SK-N-SH (cell line): ENCODE measurements around the gene CCDC88C. TPM values are rescaled to one million over a fixed set of nuclear protein-coding genes. Genes with fewer than 3 reads are reported as not detected.

Experiments
- CTCF ChIA-PET: fragments of 300-600, 350-600 bp; formaldehyde crosslinking; extraction: SDS; loops from one replicate; lab custom pipeline; 2021; lab: Yijun Ruan, JAX
- POLR2A ChIA-PET: fragments of 350-600 bp; sonication (Branson Sonifier 250); formaldehyde crosslinking; extraction: SDS; loops from one replicate; lab custom pipeline; 2020; ENCODE audit warnings: antibody characterized with exemption, inconsistent platforms; lab: Yijun Ruan, JAX
- DNase-seq: peaks from one replicate; pipeline ENCODE4 v3.0.0; 2012
- H2AFZ ChIP-seq: fragments of 200-600 bp; sonication (generic); 2 replicates; pipeline ENCODE4 v1.8.1; 2016; ENCODE audit warnings: antibody characterized with exemption, mild to moderate bottlenecking, low read depth
- H3F3A ChIP-seq: fragments of 200-600 bp; sonication (generic); replicated peaks from 2 replicates; pipeline ENCODE3; 2016; ENCODE audit warnings: antibody characterized with exemption, mild to moderate bottlenecking; ENCODE audit not compliant: insufficient read depth
- H3K27ac ChIP-seq, 2 experiments: fragments of 200-500 bp in 1 of 2; fragments of 200-600 bp in 1 of 2; sonication (Bioruptor generic) in 1 of 2; sonication (generic), shearing (Covaris generic) in 1 of 2; 2 replicates each; pipeline versions ENCODE4 v1.5.1 to v1.6.1; 2014 to 2016; ENCODE audit warnings: low read depth in 2 of 2, inconsistent platforms in 1 of 2, low read length in 1 of 2, mild to moderate bottlenecking in 1 of 2, mixed read lengths in 1 of 2
- H3K27me3 ChIP-seq: fragments of 200-600 bp; sonication (generic), shearing (Covaris generic); 2 replicates; pipeline ENCODE4 v1.6.1; 2016; ENCODE audit warnings: mixed run types; ENCODE audit not compliant: insufficient read depth
- H3K36me3 ChIP-seq, 2 experiments: fragments of 200-500 bp in 1 of 2; fragments of 200-600 bp in 1 of 2; sonication (Bioruptor generic) in 1 of 2; sonication (generic) in 1 of 2; replicated peaks in 1 of 2; 2 replicates each; pipeline versions ENCODE3 to v1.5.1; 2014 to 2016; ENCODE audit warnings: low read length in 1 of 2, mild to moderate bottlenecking in 1 of 2; ENCODE audit not compliant: insufficient read depth in 2 of 2, control insufficient read depth in 1 of 2
- H3K4me1 ChIP-seq, 2 experiments: fragments of 200-500 bp in 1 of 2; fragments of 200-600 bp in 1 of 2; sonication (Bioruptor generic) in 1 of 2; sonication (generic), shearing (Covaris generic) in 1 of 2; 2 replicates each; pipeline versions ENCODE4 v1.5.1 to v1.6.1; 2014 to 2016; ENCODE audit warnings: low read depth in 1 of 2, low read length in 1 of 2, mixed run types in 1 of 2; ENCODE audit not compliant: insufficient read depth in 2 of 2, control insufficient read depth in 1 of 2
- H3K4me2 ChIP-seq: fragments of 200-600 bp; sonication (generic), shearing (Covaris generic); 2 replicates; pipeline ENCODE4 v1.6.1; 2017; ENCODE audit warnings: mixed run types
- H3K4me3 ChIP-seq, 2 experiments: fragments of 200-500 bp in 1 of 2; fragments of 200-600 bp in 1 of 2; sonication (Bioruptor generic) in 1 of 2; sonication (generic), shearing (Covaris generic) in 1 of 2; 2 replicates each; pipeline versions ENCODE4 v1.5.1 to v1.8.1; 2014 to 2016; ENCODE audit warnings: low read depth in 2 of 2, inconsistent platforms in 1 of 2, low read length in 1 of 2, mild to moderate bottlenecking in 1 of 2, mixed read lengths in 1 of 2, moderate library complexity in 1 of 2
- H3K79me2 ChIP-seq: fragments of 200-600 bp; sonication (generic); 2 replicates; pipeline ENCODE4 v1.8.1; 2017; ENCODE audit warnings: mild to moderate bottlenecking; ENCODE audit not compliant: insufficient read depth
- H3K9ac ChIP-seq: fragments of 200-600 bp; sonication (generic); 2 replicates; pipeline ENCODE4 v1.6.1; 2017; ENCODE audit warnings: mixed run types
- H3K9me2 ChIP-seq: fragments of 200-600 bp; sonication (generic); 2 replicates; pipeline ENCODE4 v1.6.1; 2017; ENCODE audit warnings: mixed run types
- H3K9me3 ChIP-seq: fragments of 200-600 bp; sonication (generic); 2 replicates; pipeline ENCODE4 v1.6.1; 2017; ENCODE audit warnings: mixed run types, mild to moderate bottlenecking, moderate library complexity
- H4K20me1 ChIP-seq: fragments of 200-600 bp; sonication (generic); 2 replicates; pipeline ENCODE4 v1.6.1; 2017; ENCODE audit warnings: mild to moderate bottlenecking, mixed run types; ENCODE audit not compliant: insufficient read depth
- FOSL2 ChIP-seq: IDR thresholded peaks from 2 replicates; pipeline ENCODE4 v1.4.0; 2012; ENCODE audit warnings: low read depth, mild to moderate bottlenecking, moderate library complexity, borderline replicate concordance
- FOXJ3 ChIP-seq: sonication (generic); formaldehyde crosslinking; IDR thresholded peaks from 2 replicates; pipeline ENCODE4 v1.5.1; 2020; ENCODE audit warnings: mild to moderate bottlenecking, missing genetic modification reagents
- GATA2 ChIP-seq: sonication (generic); formaldehyde crosslinking; IDR thresholded peaks from 2 replicates; pipeline ENCODE4 v1.5.0; 2020; ENCODE audit warnings: mild to moderate bottlenecking, missing genetic modification reagents
- IRF3 ChIP-seq: fragments of 150-350 bp; IDR thresholded peaks from 2 replicates; pipeline ENCODE4 v1.6.1; 2016; ENCODE audit warnings: mild to moderate bottlenecking, low read depth, low read length
- JUND ChIP-seq: IDR thresholded peaks from 2 replicates; pipeline ENCODE4 v1.4.0; 2012
- MAX ChIP-seq: IDR thresholded peaks from 2 replicates; pipeline ENCODE4 v1.4.0; 2012; ENCODE audit warnings: low read depth
- MEF2A ChIP-seq: IDR thresholded peaks from 2 replicates; pipeline ENCODE4 v1.4.0; 2012; ENCODE audit warnings: low read depth, borderline replicate concordance
- NFIC ChIP-seq: IDR thresholded peaks from 2 replicates; pipeline ENCODE4 v1.4.0; 2012; ENCODE audit warnings: borderline replicate concordance
- NRF1 ChIP-seq: IDR thresholded peaks from 2 replicates; pipeline ENCODE4 v1.6.1; 2012; ENCODE audit warnings: low read depth, mild to moderate bottlenecking, low read length
- PBX3 ChIP-seq: IDR thresholded peaks from 2 replicates; pipeline ENCODE4; 2012
- POLR2AphosphoS5 ChIP-seq: IDR thresholded peaks from 2 replicates; pipeline ENCODE4 v1.6.1; 2012; ENCODE audit warnings: low read depth, low read length
- RFX5 ChIP-seq: IDR thresholded peaks from 2 replicates; pipeline ENCODE4 v1.6.1; 2012; ENCODE audit warnings: mild to moderate bottlenecking, improper control_type of control experiment, low read length
- RXRA ChIP-seq: IDR thresholded peaks from 2 replicates; pipeline ENCODE4 v1.4.0; 2012; ENCODE audit warnings: low read depth, mild to moderate bottlenecking, borderline replicate concordance
- SMC3 ChIP-seq: IDR thresholded peaks from 2 replicates; pipeline ENCODE4 v1.6.1; 2012; ENCODE audit warnings: low read depth, low read length, improper control_type of control experiment
- TCF12 ChIP-seq: IDR thresholded peaks from 2 replicates; pipeline ENCODE4 v1.4.0; 2012
- USF1 ChIP-seq: IDR thresholded peaks from 2 replicates; pipeline ENCODE4 v1.4.0; 2012; ENCODE audit warnings: low read depth, borderline replicate concordance
- USF2 ChIP-seq: fragments of 150-350 bp; IDR thresholded peaks from 2 replicates; pipeline ENCODE4 v1.6.1; 2017; ENCODE audit warnings: antibody characterized with exemption, low read length, low read depth, borderline replicate concordance
- YY1 ChIP-seq: IDR thresholded peaks from 2 replicates; pipeline ENCODE4 v1.4.0; 2012; ENCODE audit warnings: low read depth, mild to moderate bottlenecking
- ZBTB33 ChIP-seq: IDR thresholded peaks from 2 replicates; pipeline ENCODE4 v1.4.0; 2012; ENCODE audit warnings: low read depth, borderline replicate concordance
- whole genome bisulfite sequencing: methylation state at CpG from one replicate; pipeline ENCODE4 v1.1.6; 2017; ENCODE audit warnings: low lambda C conversion rate; 5-methylcytosine and 5-hydroxymethylcytosine counted together
- polyA plus RNA-seq, 3 experiments: library from polyadenylated mRNA; depleted of rRNA; stranded (reverse); fragments of >200 nt; gene quantifications; 2 replicates each; pipeline ENCODE4 v1.2.3, GENCODE V29; 2012

The CCDC88C gene
- polyA plus RNA-seq, 1 of the 3 experiments (the other 2 are of a cell fraction) = 0.39 TPM

- H3K79me2 ChIP-seq = no peaks in the 10 kb centered on the region
- no peak overlapping the region for H2AFZ ChIP-seq
- no peak overlapping the region for H3K27ac ChIP-seq
- no peak for DNase-seq
- no peaks in the 10 kb centered on the region for H4K20me1 ChIP-seq
- TF ChIP-seq USF2 = no peak
- TF ChIP-seq NFIC = no peak
- no peak for TF ChIP-seq GATA2 (CRISPR knock-in tag)
- TF ChIP-seq FOSL2 = no peak
- TF ChIP-seq SMC3 = no peak
- no peak for TF ChIP-seq JUND
- no peak for TF ChIP-seq YY1
- TF ChIP-seq FOXJ3 (CRISPR knock-in tag) = no peak
- TF ChIP-seq POLR2AphosphoS5 = no peak
- no peak for TF ChIP-seq MEF2A
- no peak for TF ChIP-seq TCF12
- no peak for TF ChIP-seq IRF3
- ChIA-PET CTCF (interaction anchor here (0.8 to 14.4 kb wide), 4 partner anchors 10 to 42 kb away, joined by 3 to 154 read pairs (median 4); no protein-coding TSS in a partner anchor), POLR2A (no interaction called here)
- WGBS = 70% methylated on average over 18 of the region's 22 CpGs
- no peaks in the 10 kb centered on the region for H3K9me2 ChIP-seq
- H3K9me3 ChIP-seq = no peaks in the 10 kb centered on the region
- no peaks in the 10 kb centered on the region for H3K36me3 ChIP-seq
- H3K9ac ChIP-seq = no peak overlapping the region
- peaks cover 0 to 30% of the 10 kb centered on the region in 2 experiments; a peak in 1 of 4 replicates for H3K4me1 ChIP-seq
- H3K4me3 ChIP-seq = no peak overlapping the region
- H3K4me2 ChIP-seq = no peak overlapping the region
- H3K27me3 ChIP-seq = no peaks in the 10 kb centered on the region
- no peaks in the 10 kb centered on the region for H3F3A ChIP-seq
Measured at GRCh38 chr14:91367173-91368171, 50.1 kb downstream of the CCDC88C start.

GRCh38 chr14:91366749-91367148 lies 50.9 kb downstream of the CCDC88C start:
- Histone ChIP-seq H3K9me3 (no peaks in the 10 kb centered on the region), H3K27ac (no peak overlapping the region), H3K9me2 (no peaks in the 10 kb centered on the region), H3K4me2 (no peak overlapping the region), H3K36me3 (no peaks in the 10 kb centered on the region), H2AFZ (no peak overlapping the region), H3K9ac (no peak overlapping the region), H3F3A (no peaks in the 10 kb centered on the region), H3K79me2 (no peaks in the 10 kb centered on the region), H3K27me3 (no peaks in the 10 kb centered on the region), H3K4me1 (peaks cover 0 to 23% of the 10 kb centered on the region in 2 experiments; a peak in 2 of 4 replicates), H4K20me1 (no peaks in the 10 kb centered on the region), H3K4me3 (no peak overlapping the region)
- DNase-seq = no peak
- 54% methylated on average over 6 of the region's 6 CpGs for WGBS
- POLR2A ChIA-PET = no interaction called here
- CTCF ChIA-PET = interaction anchor here (1.5 to 14.4 kb wide), 3 partner anchors 11 to 41 kb away, joined by 3 to 154 read pairs (median 4); no protein-coding TSS in a partner anchor
- TF ChIP-seq NFIC (no peak), PBX3 (no peak), ZBTB33 (no peak), POLR2AphosphoS5 (no peak), USF1 (no peak), RFX5 (no peak), GATA2 (CRISPR knock-in tag) (no peak), MAX (no peak), NRF1 (no peak), RXRA (no peak), JUND (no peak)
